HEK293 (cell line): ENCODE data around the gene KRT27.

Experiments used
- CTCF ChIA-PET: fragments of 350-600 bp; formaldehyde crosslinking; extraction: SDS; loops from one replicate; lab custom pipeline; 2021; ENCODE audit warnings: antibody characterized with exemption; lab: Yijun Ruan, JAX
- POLR2A ChIA-PET: fragments of 300-600 bp; formaldehyde crosslinking; extraction: SDS; loops from one replicate; lab custom pipeline; 2020; ENCODE audit warnings: antibody characterized with exemption, inconsistent platforms; lab: Yijun Ruan, JAX
- H3K27ac ChIP-seq: fragments of 200-500 bp; sonication (Bioruptor generic); 2 replicates; pipeline ENCODE4 v1.5.1; 2014; ENCODE audit warnings: low read depth, low read length, control low read depth, inconsistent platforms; ENCODE audit errors: extremely low read depth
- H3K36me3 ChIP-seq, 2 experiments: fragments of 200-500 bp in 1 of 2; sonication (Bioruptor generic) in 1 of 2; 1 replicate in 1 of 2; 2 replicates in 1 of 2; pipeline ENCODE4 v1.5.1; 2014 to 2017; ENCODE audit warnings: inconsistent platforms in 2 of 2, low read length in 2 of 2; ENCODE audit not compliant: control insufficient read depth in 2 of 2, insufficient read depth in 1 of 2
- H3K4me1 ChIP-seq: fragments of 200-500 bp; sonication (Bioruptor generic); 2 replicates; pipeline ENCODE4 v1.5.1; 2014; ENCODE audit warnings: mild to moderate bottlenecking, low read length, inconsistent platforms; ENCODE audit not compliant: control insufficient read depth, insufficient read depth
- H3K4me3 ChIP-seq: 2 replicates; pipeline ENCODE4 v1.5.1; 2011; ENCODE audit warnings: low read depth, mild to moderate bottlenecking, control low read depth, low read length, moderate library complexity
- H3K9me3 ChIP-seq: fragments of 200-500 bp; sonication (Bioruptor generic); 2 replicates; pipeline ENCODE4 v1.5.1; 2014; ENCODE audit warnings: low read depth, low read length, inconsistent platforms; ENCODE audit not compliant: control insufficient read depth, insufficient read depth
- CTCF ChIP-seq: fragments of 450-650 bp; formaldehyde crosslinking; IDR thresholded peaks from 2 replicates; pipeline ENCODE4 v1.5.1; 2016; ENCODE audit warnings: missing biosample characterization, missing genetic modification characterization
- FEZF1 ChIP-seq: fragments of 450-650 bp; formaldehyde crosslinking; IDR thresholded peaks from 2 replicates; pipeline ENCODE4 v1.5.1; 2016; ENCODE audit warnings: missing biosample characterization, missing genetic modification characterization
- IKZF3 ChIP-seq: fragments of 450-650 bp; IDR thresholded peaks from 2 replicates; pipeline ENCODE4 v1.5.0; 2018; ENCODE audit warnings: missing biosample characterization, mild to moderate bottlenecking, missing genetic modification characterization, moderate library complexity
- KLF8 ChIP-seq: fragments of 450-650 bp; formaldehyde crosslinking; IDR thresholded peaks from 2 replicates; pipeline ENCODE4 v1.5.1; 2016; ENCODE audit warnings: missing biosample characterization, missing genetic modification characterization
- KLF9 ChIP-seq: fragments of 450-650 bp; formaldehyde crosslinking; IDR thresholded peaks from 2 replicates; pipeline ENCODE4 v1.5.1; 2016; ENCODE audit warnings: missing biosample characterization, missing genetic modification characterization, low read depth
- TRIM28 ChIP-seq: IDR thresholded peaks from 2 replicates; pipeline ENCODE4 v1.6.1; 2011; ENCODE audit warnings: low read length, control low read depth, borderline replicate concordance
- ZBTB48 ChIP-seq: fragments of 450-650 bp; formaldehyde crosslinking; IDR thresholded peaks from 2 replicates; pipeline ENCODE4 v1.5.1; 2016; ENCODE audit warnings: missing biosample characterization, missing genetic modification characterization
- ZEB2 ChIP-seq: fragments of 450-650 bp; formaldehyde crosslinking; IDR thresholded peaks from 2 replicates; pipeline ENCODE4 v1.5.1; 2016; ENCODE audit warnings: missing biosample characterization, missing genetic modification characterization
- ZNF16 ChIP-seq: fragments of 450-650 bp; formaldehyde crosslinking; IDR thresholded peaks from 2 replicates; pipeline ENCODE4 v1.5.1; 2016; ENCODE audit warnings: low read depth, missing biosample characterization, missing genetic modification characterization
- ZNF174 ChIP-seq: fragments of 450-650 bp; formaldehyde crosslinking; IDR thresholded peaks from 2 replicates; pipeline ENCODE4 v1.5.0; 2017; ENCODE audit warnings: missing biosample characterization, mild to moderate bottlenecking, missing genetic modification characterization
- ZNF311 ChIP-seq: fragments of 450-650 bp; formaldehyde crosslinking; IDR thresholded peaks from 2 replicates; pipeline ENCODE4 v1.5.1; 2017; ENCODE audit warnings: missing biosample characterization, missing genetic modification characterization, borderline replicate concordance
- ZNF585B ChIP-seq: fragments of 450-650 bp; formaldehyde crosslinking; IDR thresholded peaks from 2 replicates; pipeline ENCODE4 v1.5.1; 2016; ENCODE audit warnings: missing biosample characterization, missing genetic modification characterization
- ZNF639 ChIP-seq: fragments of 450-650 bp; formaldehyde crosslinking; IDR thresholded peaks from 2 replicates; pipeline ENCODE4 v1.5.1; 2016; ENCODE audit warnings: missing biosample characterization, missing genetic modification characterization
- ZNF654 ChIP-seq: fragments of 450-650 bp; formaldehyde crosslinking; IDR thresholded peaks from 2 replicates; pipeline ENCODE4 v1.5.1; 2016; ENCODE audit warnings: low read depth, missing biosample characterization, missing genetic modification characterization
- ZNF785 ChIP-seq: fragments of 450-650 bp; formaldehyde crosslinking; IDR thresholded peaks from 2 replicates; pipeline ENCODE4 v1.5.1; 2016; ENCODE audit warnings: missing biosample characterization, missing genetic modification characterization
- ZNF792 ChIP-seq: fragments of 450-650 bp; formaldehyde crosslinking; IDR thresholded peaks from 2 replicates; pipeline ENCODE4 v1.5.1; 2016; ENCODE audit warnings: missing biosample characterization, missing genetic modification characterization

The KRT27 gene

GRCh38 chr17:40793832-40794231 lies 11.5 kb upstream of the KRT27 start:
- Histone ChIP-seq H3K36me3 (no peaks in the 10 kb centered on the region), H3K27ac (no peak overlapping the region), H3K9me3 (no peaks in the 10 kb centered on the region), H3K4me3 (no peak overlapping the region), H3K4me1 (no peaks in the 10 kb centered on the region)
- CTCF ChIA-PET, result interaction anchor here (0.6 to 3.3 kb wide), 6 partner anchors 18 to 755 kb away, joined by 3 to 20 read pairs (median 4); no protein-coding TSS in a partner anchor
- no peak for TF ChIP-seq CTCF (tag by site-specific recombination)
- POLR2A ChIA-PET, result no interaction called here

- Histone ChIP-seq H3K9me3 (no peaks in the 10 kb centered on the region), H3K36me3 (no peaks in the 10 kb centered on the region), H3K27ac (no peak overlapping the region), H3K4me1 (no peaks in the 10 kb centered on the region), H3K4me3 (no peak overlapping the region)
- peak; percentile 50 for TF ChIP-seq ZNF654 (tag by site-specific recombination)
- 0 out of 2 replicates have a peak, but pooled peaks have one; percentile 13 for TF ChIP-seq IKZF3 (tag by site-specific recombination)
- TF ChIP-seq ZNF585B (tag by site-specific recombination), result no peak
- ChIA-PET CTCF (interaction anchor here (0.5 to 3.3 kb wide), 25 partner anchors 9 to 1120 kb away, joined by 3 to 26 read pairs (median 3); no protein-coding TSS in a partner anchor), POLR2A (no interaction called here)
Observed at GRCh38 chr17:40791787-40792436, 9.6 kb upstream of the KRT27 start.

- TF ChIP-seq ZBTB48 (no peak), ZNF311 (tag by site-specific recombination) (no peak), ZNF785 (no peak), ZNF174 (tag by site-specific recombination) (no peak), KLF8 (tag by site-specific recombination) (no peak), FEZF1 (tag by site-specific recombination) (no peak), TRIM28 (no peak), ZNF16 (tag by site-specific recombination) (no peak), ZNF792 (tag by site-specific recombination) (no peak), KLF9 (tag by site-specific recombination) (no peak), ZNF639 (tag by site-specific recombination) (no peak), ZEB2 (tag by site-specific recombination) (no peak)
- no peaks in the 10 kb centered on the region for H3K4me1 ChIP-seq
- no peaks in the 10 kb centered on the region for H3K36me3 ChIP-seq
- POLR2A ChIA-PET, result no interaction called here
- no peaks in the 10 kb centered on the region for H3K9me3 ChIP-seq
- CTCF ChIA-PET, result interaction anchor here (0.6 to 3.3 kb wide), 14 partner anchors 9 to 374 kb away, joined by 3 to 26 read pairs (median 4); no protein-coding TSS in a partner anchor
- H3K27ac ChIP-seq, result no peak overlapping the region
- no peak overlapping the region for H3K4me3 ChIP-seq
Observed at GRCh38 chr17:40791111-40791510, 8.8 kb upstream of the KRT27 start.
